Esophagus muscularis mucosa (tissue), 4 donors: ENCODE measurements around the gene FRY.
A peak's percentile ranks its signal among the peaks of the same experiment; 100 is the strongest.

Experiments used
- EP300 ChIP-seq: sonication (generic); formaldehyde crosslinking; IDR thresholded peaks from one replicate; pipeline ENCODE4 v1.6.1; 2017; ENCODE audit warnings: antibody characterized with exemption
- POLR2A ChIP-seq: fragments of 450-650 bp; IDR thresholded peaks from one replicate; pipeline ENCODE4 v1.6.1; 2017; ENCODE audit warnings: antibody characterized with exemption, moderate library complexity, mild to moderate bottlenecking, low read depth
- POLR2AphosphoS5 ChIP-seq, 2 donors: sonication (generic); formaldehyde crosslinking; IDR thresholded peaks; one replicate each; pipeline ENCODE4 v1.6.1; 2017; ENCODE audit warnings: antibody characterized with exemption in 2 of 2
- TF ChIP-seq, protein P1 (sequence below), 3 experiments: fragments of 200-600 bp in 2 of 3; fragments of 450-650 bp in 1 of 3; sonication (generic) in 2 of 3; IDR thresholded peaks; one replicate each; pipeline ENCODE4 v1.5.1; 2017 to 2019; ENCODE audit warnings: antibody characterized with exemption in 3 of 3, mild to moderate bottlenecking in 2 of 3, moderate library complexity in 1 of 3

DNA sequence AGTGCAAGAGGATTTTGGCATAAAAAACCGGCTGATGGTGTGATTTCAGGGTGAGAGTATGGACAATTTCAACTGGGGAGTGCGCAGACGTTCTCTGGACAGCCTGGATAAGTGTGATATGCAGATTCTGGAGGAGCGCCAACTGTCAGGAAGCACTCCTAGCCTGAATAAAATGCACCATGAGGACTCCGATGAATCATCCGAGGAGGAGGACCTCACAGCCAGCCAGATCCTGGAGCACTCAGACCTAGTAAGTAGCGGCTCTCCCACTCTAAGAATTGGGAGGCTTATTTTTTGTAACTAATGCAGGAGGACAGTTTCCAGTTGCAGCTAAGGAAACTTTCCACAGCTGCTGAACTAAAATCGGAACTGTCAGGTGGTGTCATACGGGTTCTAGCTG lies 230.0 kb downstream of the FRY start:
- TF ChIP-seq, protein P1, sequence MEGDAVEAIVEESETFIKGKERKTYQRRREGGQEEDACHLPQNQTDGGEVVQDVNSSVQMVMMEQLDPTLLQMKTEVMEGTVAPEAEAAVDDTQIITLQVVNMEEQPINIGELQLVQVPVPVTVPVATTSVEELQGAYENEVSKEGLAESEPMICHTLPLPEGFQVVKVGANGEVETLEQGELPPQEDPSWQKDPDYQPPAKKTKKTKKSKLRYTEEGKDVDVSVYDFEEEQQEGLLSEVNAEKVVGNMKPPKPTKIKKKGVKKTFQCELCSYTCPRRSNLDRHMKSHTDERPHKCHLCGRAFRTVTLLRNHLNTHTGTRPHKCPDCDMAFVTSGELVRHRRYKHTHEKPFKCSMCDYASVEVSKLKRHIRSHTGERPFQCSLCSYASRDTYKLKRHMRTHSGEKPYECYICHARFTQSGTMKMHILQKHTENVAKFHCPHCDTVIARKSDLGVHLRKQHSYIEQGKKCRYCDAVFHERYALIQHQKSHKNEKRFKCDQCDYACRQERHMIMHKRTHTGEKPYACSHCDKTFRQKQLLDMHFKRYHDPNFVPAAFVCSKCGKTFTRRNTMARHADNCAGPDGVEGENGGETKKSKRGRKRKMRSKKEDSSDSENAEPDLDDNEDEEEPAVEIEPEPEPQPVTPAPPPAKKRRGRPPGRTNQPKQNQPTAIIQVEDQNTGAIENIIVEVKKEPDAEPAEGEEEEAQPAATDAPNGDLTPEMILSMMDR (IDR thresholded peaks at IDR 0.05) = no peak
- TF ChIP-seq POLR2A = no peak
- peak; percentile 74 to 76 for TF ChIP-seq POLR2AphosphoS5 (IDR thresholded peaks at IDR 0.05)
- TF ChIP-seq EP300 = no peak
